Astrocyte (in vitro differentiated cells and primary cell): Measurements from ENCODE around the gene HYCC1.

ENCODE experiments used
- CTCF ChIP-seq: IDR thresholded peaks from 2 replicates; pipeline ENCODE4 v1.5.1; 2011; ENCODE audit warnings: low read depth, mild to moderate bottlenecking, inconsistent platforms, low read length, moderate library complexity; ENCODE audit not compliant: insufficient read depth
- EZH2 ChIP-seq: IDR thresholded peaks from 2 replicates; pipeline ENCODE4 v1.6.1; 2012; ENCODE audit warnings: mild to moderate bottlenecking, low read length, inconsistent platforms; ENCODE audit not compliant: insufficient read depth

- TF ChIP-seq CTCF, result no peak
- TF ChIP-seq EZH2, result no peak
These were observed 47.4 kb upstream of the HYCC1 start for GRCh38 chr7:23061327-23061726.
